ENCODE measurements around the gene RTCB. TPM values are rescaled to one million over a fixed set of nuclear protein-coding genes. Genes with fewer than 3 reads are reported as not detected.
A peak's percentile ranks its signal among the peaks of the same experiment; 100 is the strongest.
"Not testable (repeated sequence)": the region's sequence is repeated elsewhere in the genome, so short reads cannot be mapped to it uniquely, and the experiment has no call there.

Gene RTCB
- total RNA-seq, 1 experiment from 2014 or later = 91.8 TPM

DNA sequence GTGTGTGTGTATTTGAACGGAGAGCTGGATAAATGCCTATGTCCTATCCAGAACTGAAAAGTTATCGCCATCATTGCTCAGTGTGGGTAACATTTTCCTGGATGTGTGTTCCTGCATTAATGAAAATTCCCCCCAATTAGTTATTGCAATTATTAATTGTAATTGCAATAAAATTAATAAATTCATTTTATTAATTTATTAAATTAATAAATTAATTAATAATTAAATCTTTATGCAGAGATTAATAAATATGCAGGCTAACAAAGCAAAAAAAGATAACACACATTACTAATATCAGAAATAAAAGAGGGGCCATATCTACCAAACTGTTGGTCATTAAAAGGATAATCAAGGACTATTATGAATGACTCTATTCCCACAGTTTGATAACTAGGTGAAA is 50.8 kb downstream of the RTCB start:
- Histone ChIP-seq H3K27me3 (no peaks in the 10 kb centered on the region), H3K9me3 (replicated peaks) (no peaks in the 10 kb centered on the region), H3K36me3 (no peaks in the 10 kb centered on the region), H3K4me1 (no peaks in the 10 kb centered on the region), H3K4me3 (no peak overlapping the region), H3K27ac (no peak overlapping the region)
- no peak for DNase-seq

- H3K4me3 ChIP-seq; H3K36me3 ChIP-seq; H3K27ac ChIP-seq; H3K4me1 ChIP-seq; H3K9me3 ChIP-seq (replicated peaks); DNase-seq; H3K27me3 ChIP-seq: not testable (repeated sequence)
Measured at GRCh38 chr22:32360096-32360495, 52.0 kb downstream of the RTCB start.

DNA sequence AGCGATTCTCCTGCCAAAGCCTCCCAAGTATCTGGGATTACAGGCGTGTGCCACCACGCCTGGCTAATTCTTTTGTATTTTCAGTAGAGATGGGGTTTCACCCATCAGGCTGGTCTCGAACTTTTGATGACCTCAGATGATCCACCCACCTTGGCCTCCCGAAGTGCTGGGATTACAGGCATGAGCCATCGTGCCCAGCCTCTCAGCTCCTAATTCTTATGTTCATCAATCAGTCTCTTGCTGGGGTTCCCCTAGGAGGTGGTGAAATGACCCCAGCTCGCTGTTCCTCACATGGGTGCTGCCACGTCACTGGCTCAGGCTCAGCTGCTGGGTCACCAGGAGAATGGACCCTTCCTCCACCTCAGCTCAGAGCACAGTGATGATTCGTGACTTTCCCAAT is 54.5 kb downstream of the RTCB start, which contains the start of gene RFPL3:
RFPL3 (plus strand) TSS at position 301 of the 400 bp plus-strand sequence. CDS start 205 bp downstream, outside the sequence.
- H3K4me1 ChIP-seq; H3K27ac ChIP-seq; H3K9me3 ChIP-seq (replicated peaks); DNase-seq; H3K27me3 ChIP-seq; H3K36me3 ChIP-seq; H3K4me3 ChIP-seq: not testable (repeated sequence)

DNA sequence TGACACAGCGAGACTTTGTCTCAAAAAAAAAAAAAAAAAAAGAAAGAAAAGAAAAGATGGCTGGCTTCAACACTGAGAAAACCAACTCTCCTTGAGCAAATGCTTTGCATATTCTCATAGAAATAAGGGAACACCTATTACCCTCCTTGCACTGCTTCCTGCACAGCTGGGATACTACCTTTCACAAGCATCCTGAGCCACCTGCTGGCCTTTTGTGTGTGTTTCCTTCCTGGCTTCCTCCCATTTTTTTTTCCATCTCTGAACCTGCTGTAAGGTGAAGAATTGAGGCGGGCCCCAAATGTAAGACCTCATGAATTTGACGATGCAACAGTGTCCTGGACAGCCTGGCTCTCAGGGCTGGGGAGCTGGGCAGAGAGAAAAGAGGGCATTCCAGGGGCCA is 56.3 kb downstream of the RTCB start:
- Histone ChIP-seq H3K9me3 (replicated peaks) (no peaks in the 10 kb centered on the region), H3K4me3 (no peak overlapping the region), H3K4me1 (no peaks in the 10 kb centered on the region), H3K27me3 (no peaks in the 10 kb centered on the region), H3K27ac (no peak overlapping the region), H3K36me3 (no peaks in the 10 kb centered on the region)
- DNase-seq = peak in 1 of 2 experiments; percentile 6

- no peaks in the 10 kb centered on the region for H3K9me3 ChIP-seq (replicated peaks)
Measured at GRCh38 chr22:32354360-32355351, 57.4 kb downstream of the RTCB start.

GRCh38 chr22:32353840-32354239 is 58.2 kb downstream of the RTCB start:
- no peaks in the 10 kb centered on the region for H3K27me3 ChIP-seq
- H3K36me3 ChIP-seq = no peaks in the 10 kb centered on the region
- no peak overlapping the region for H3K4me3 ChIP-seq
- H3K4me1 ChIP-seq = no peaks in the 10 kb centered on the region
- no peak for DNase-seq
- H3K27ac ChIP-seq = no peak overlapping the region
- no peaks in the 10 kb centered on the region for H3K9me3 ChIP-seq (replicated peaks)

More at GRCh38 chr22:32354360-32355351, 57.4 kb downstream of the RTCB start:
- no peaks in the 10 kb centered on the region for H3K27me3 ChIP-seq
- DNase-seq = peak in 1 of 2 experiments; percentile 33
- H3K4me1 ChIP-seq = no peaks in the 10 kb centered on the region
- no peak overlapping the region for H3K4me3 ChIP-seq
- no peak overlapping the region for H3K27ac ChIP-seq
- no peaks in the 10 kb centered on the region for H3K36me3 ChIP-seq

- H3K27me3 ChIP-seq = no peaks in the 10 kb centered on the region
- H3K4me3 ChIP-seq = no peak overlapping the region
- H3K9me3 ChIP-seq (replicated peaks) = no peaks in the 10 kb centered on the region
- H3K27ac ChIP-seq = no peak overlapping the region
- H3K4me1 ChIP-seq = no peaks in the 10 kb centered on the region
- no peaks in the 10 kb centered on the region for H3K36me3 ChIP-seq
- no peak for DNase-seq
Measured at GRCh38 chr22:32353292-32353691, 58.8 kb downstream of the RTCB start.

- Histone ChIP-seq H3K27me3 (no peaks in the 10 kb centered on the region), H3K9me3 (replicated peaks) (no peaks in the 10 kb centered on the region), H3K27ac (no peak overlapping the region), H3K4me1 (no peaks in the 10 kb centered on the region), H3K36me3 (no peaks in the 10 kb centered on the region), H3K4me3 (no peak overlapping the region)
- no peak for DNase-seq
Measured at GRCh38 chr22:32352681-32353080, 59.4 kb downstream of the RTCB start.

GRCh38 chr22:32351875-32352274 is 60.2 kb downstream of the RTCB start:
- H3K9me3 ChIP-seq (replicated peaks); DNase-seq; H3K27me3 ChIP-seq; H3K27ac ChIP-seq; H3K36me3 ChIP-seq; H3K4me3 ChIP-seq; H3K4me1 ChIP-seq: not testable (repeated sequence)

DNA sequence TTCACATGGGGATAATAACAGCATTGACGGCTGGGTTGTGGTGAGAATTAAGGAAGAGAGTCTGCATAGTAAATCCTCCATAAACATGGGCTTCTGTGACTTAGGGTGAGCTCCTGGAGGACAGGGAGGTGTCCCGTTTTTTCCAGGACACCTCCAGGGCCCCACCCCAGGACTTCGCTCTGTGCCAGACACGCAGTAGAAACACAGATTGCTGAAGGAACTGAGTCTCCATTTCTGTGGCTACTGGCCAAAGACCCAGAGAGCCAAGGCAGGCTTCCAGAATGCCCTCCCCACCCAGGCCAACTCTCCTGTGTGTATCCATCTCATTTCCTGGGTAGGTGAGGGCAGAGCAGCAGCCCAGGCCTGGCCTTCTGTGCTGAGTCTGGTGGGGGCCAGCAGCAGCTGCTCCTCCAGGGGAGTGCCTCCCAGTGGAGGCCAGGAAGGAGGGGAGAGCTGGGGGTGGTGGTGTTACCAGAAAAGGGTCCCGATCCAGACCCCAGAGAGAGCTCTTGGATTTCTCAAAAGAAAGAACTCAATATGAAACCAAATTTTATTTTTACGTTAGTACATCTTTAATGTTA is 63.9 kb downstream of the RTCB start:
- no peaks in the 10 kb centered on the region for H3K4me1 ChIP-seq
- DNase-seq = no peak
- no peaks in the 10 kb centered on the region for H3K9me3 ChIP-seq (replicated peaks)
- H3K4me3 ChIP-seq = no peak overlapping the region
- H3K27ac ChIP-seq = no peak overlapping the region
- no peaks in the 10 kb centered on the region for H3K27me3 ChIP-seq
- H3K36me3 ChIP-seq = no peaks in the 10 kb centered on the region

DNA sequence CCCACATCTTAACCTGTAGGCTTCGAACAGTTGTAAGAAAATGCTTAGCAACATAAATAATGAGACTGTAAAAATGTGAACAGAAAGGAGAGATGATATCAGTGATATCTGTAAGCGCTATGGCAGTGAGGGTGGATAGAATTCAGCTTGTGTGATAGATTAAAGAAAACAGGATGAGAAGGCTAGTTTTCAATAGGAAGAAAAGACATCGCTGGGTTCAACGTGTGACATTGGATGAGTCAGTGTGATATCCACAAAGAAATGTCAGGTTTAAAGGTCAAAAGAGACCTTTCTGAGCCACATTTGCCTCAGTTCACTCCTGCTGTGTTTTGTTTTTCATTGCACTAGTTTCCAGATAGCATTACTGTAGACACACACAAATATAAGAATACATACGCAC is 68.1 kb downstream of the RTCB start:
- no peaks in the 10 kb centered on the region for H3K9me3 ChIP-seq (replicated peaks)
- H3K4me3 ChIP-seq = no peak overlapping the region
- no peaks in the 10 kb centered on the region for H3K27me3 ChIP-seq
- H3K4me1 ChIP-seq = no peaks in the 10 kb centered on the region
- H3K36me3 ChIP-seq = no peaks in the 10 kb centered on the region
- no peak for DNase-seq
- H3K27ac ChIP-seq = no peak overlapping the region

- H3K4me3 ChIP-seq = no peak overlapping the region
- no peaks in the 10 kb centered on the region for H3K36me3 ChIP-seq
- no peak overlapping the region for H3K27ac ChIP-seq
- no peaks in the 10 kb centered on the region for H3K4me1 ChIP-seq
- H3K9me3 ChIP-seq (replicated peaks) = no peaks in the 10 kb centered on the region
- no peak for DNase-seq
- no peaks in the 10 kb centered on the region for H3K27me3 ChIP-seq
Measured at GRCh38 chr22:32342977-32343376, 69.1 kb downstream of the RTCB start.

GRCh38 chr22:32341122-32341740 is 70.8 kb downstream of the RTCB start:
- no peaks in the 10 kb centered on the region for H3K36me3 ChIP-seq
- H3K27ac ChIP-seq = no peak overlapping the region
- DNase-seq = no peak
- H3K4me3 ChIP-seq = no peak overlapping the region
- no peaks in the 10 kb centered on the region for H3K4me1 ChIP-seq
- H3K9me3 ChIP-seq (replicated peaks) = no peaks in the 10 kb centered on the region
- H3K27me3 ChIP-seq = no peaks in the 10 kb centered on the region

GRCh38 chr22:32340411-32340810 is 71.6 kb downstream of the RTCB start:
- DNase-seq = peak; percentile 29 to 43
- no peaks in the 10 kb centered on the region for H3K4me1 ChIP-seq
- H3K4me3 ChIP-seq = no peak overlapping the region
- no peaks in the 10 kb centered on the region for H3K9me3 ChIP-seq (replicated peaks)
- H3K27me3 ChIP-seq = no peaks in the 10 kb centered on the region
- H3K27ac ChIP-seq = no peak overlapping the region
- no peaks in the 10 kb centered on the region for H3K36me3 ChIP-seq
